Gastrocnemius medialis (tissue), 4 donors: Measurements from ENCODE around the gene TMEM240. TPM values are rescaled to one million over a fixed set of nuclear protein-coding genes. Genes with fewer than 3 reads are reported as not detected.
"Not testable (repeated sequence)": the region's sequence is repeated elsewhere in the genome, so short reads cannot be mapped to it uniquely, and the experiment has no call there.

Experiments
- ATAC-seq, 2 donors: fragments of 150-250 bp; one replicate each; pipeline ENCODE4 v1.9.1; 2016
- DNase-seq, 2 donors: peaks; one replicate each; pipeline ENCODE4 v3.0.0-alpha.2; 2019
- H3K27ac ChIP-seq, 4 donors: fragments of 200-600 bp; sonication (generic); 1 replicate in 1 of 4; 2 replicates in 3 of 4; pipeline ENCODE4 v1.5.1; 2016 to 2018; ENCODE audit warnings: mild to moderate bottlenecking in 2 of 4, moderate library complexity in 1 of 4
- H3K27me3 ChIP-seq, 3 donors: fragments of 200-600 bp; sonication (generic) in 2 of 3; 1 replicate in 1 of 3; 2 replicates in 2 of 3; pipeline versions ENCODE4 v1.5.1 to v1.6.0; 2016 to 2019; ENCODE audit warnings: mild to moderate bottlenecking in 1 of 3, moderate library complexity in 1 of 3
- H3K36me3 ChIP-seq, 2 donors: fragments of 200-600 bp; sonication (generic) in 1 of 2; one replicate each; pipeline ENCODE4 v1.5.1; 2017 to 2018
- H3K4me1 ChIP-seq, 2 donors: fragments of 200-600 bp; sonication (generic) in 1 of 2; one replicate each; pipeline ENCODE4 v1.5.1; 2016 to 2017; ENCODE audit warnings: mild to moderate bottlenecking in 2 of 2
- H3K4me3 ChIP-seq, 4 donors: fragments of 200-600 bp; sonication (generic) in 3 of 4; 1 replicate in 1 of 4; 2 replicates in 3 of 4; pipeline ENCODE4 v1.5.1; 2016 to 2019; ENCODE audit warnings: mild to moderate bottlenecking in 2 of 4
- H3K9me3 ChIP-seq, 3 donors: fragments of 200-600 bp; sonication (generic) in 2 of 3; 1 replicate in 1 of 3; 2 replicates in 2 of 3; pipeline ENCODE4 v1.5.1; 2016 to 2019
- POLR2A ChIP-seq, 2 donors: fragments of 450-650 bp; IDR thresholded peaks; one replicate each; pipeline ENCODE4 v1.6.1; 2017; ENCODE audit warnings: antibody characterized with exemption in 2 of 2, mild to moderate bottlenecking in 2 of 2, moderate library complexity in 2 of 2
- in situ Hi-C, 4 donors: fragments of 200-750 bp; cut with MboI; loops; one replicate each; pipeline versions ENCODE4 v1.15.0 to v1.8.0; 2017; ENCODE audit warnings: low sequenced_read_pairs in 4 of 4
- intact Hi-C: fragments of 100-400 bp; cut with DNase I; formaldehyde crosslinking; loops from one replicate; pipeline ENCODE4 v1.15.1; 2023; ENCODE audit warnings: low total_unique reads
- total RNA-seq, 4 donors: library from RNA; depleted of rRNA; stranded (reverse); fragments of >200 nt; gene quantifications; one replicate each; pipeline versions ENCODE4 v1.1.0 to v1.2.3, GENCODE V29; 2016
- TF ChIP-seq, protein P1 (sequence below), 5 experiments: fragments of 450-650 bp in 3 of 5; fragments of 200-600 bp in 2 of 5; sonication (generic) in 2 of 5; IDR thresholded peaks in 4 of 5; conservative IDR thresholded peaks in 1 of 5; 1 replicate in 4 of 5; 2 replicates in 1 of 5; pipeline ENCODE4 v1.5.1; 2016 to 2019; ENCODE audit warnings: antibody characterized with exemption in 5 of 5, mild to moderate bottlenecking in 3 of 5, moderate library complexity in 3 of 5

Gene TMEM240
- total RNA-seq, 4 donors from 2014 or later = 1.1 to 2.0 (median 1.9) TPM; not detected in 1

DNA sequence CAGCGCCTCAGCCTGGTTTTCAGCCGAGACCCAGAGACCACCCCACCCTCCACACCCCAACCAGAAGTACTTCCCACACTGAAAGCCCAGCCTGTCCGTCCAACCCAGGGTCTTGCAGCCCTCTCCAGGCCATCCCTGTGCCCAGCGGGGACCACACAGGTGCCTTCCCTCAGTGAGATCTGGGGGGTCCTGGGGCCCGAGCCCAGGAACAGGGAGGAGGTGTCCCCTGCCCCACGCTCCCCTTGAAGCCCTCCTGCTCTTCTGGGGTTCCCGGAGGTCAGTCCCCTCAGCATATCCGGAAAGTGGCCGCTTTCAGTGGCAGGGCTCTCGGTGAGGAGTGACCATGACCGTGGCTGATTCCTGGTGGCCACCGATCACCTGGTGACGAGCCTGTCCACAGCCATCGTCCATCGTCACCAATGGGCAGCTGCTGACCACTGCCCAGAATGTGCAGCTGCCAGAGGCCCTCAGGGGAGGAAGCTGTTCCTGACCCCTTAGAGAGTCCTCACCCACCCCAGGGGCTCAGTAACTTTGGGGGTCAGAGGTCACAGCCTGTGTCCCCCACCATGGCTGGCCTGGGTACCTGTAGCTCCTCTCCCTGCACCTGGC is 3.4 kb downstream of the TMEM240 start:
- peak overlapping the region; percentile 41 to 74 (median 58) for H3K27ac ChIP-seq
- H3K36me3 ChIP-seq = peaks cover 0 to 8% of the 10 kb centered on the region in 2 donors
- DNase-seq (no peak), ATAC-seq (no peak)
- no peak overlapping the region for H3K4me3 ChIP-seq
- no peaks in the 10 kb centered on the region for H3K9me3 ChIP-seq
- intact Hi-C loops (no loop called here), in situ Hi-C loops (no loop called here)
- no peaks in the 10 kb centered on the region for H3K27me3 ChIP-seq
- TF ChIP-seq POLR2A (IDR thresholded peaks at IDR 0.05) = no peak
- TF ChIP-seq, protein P1, sequence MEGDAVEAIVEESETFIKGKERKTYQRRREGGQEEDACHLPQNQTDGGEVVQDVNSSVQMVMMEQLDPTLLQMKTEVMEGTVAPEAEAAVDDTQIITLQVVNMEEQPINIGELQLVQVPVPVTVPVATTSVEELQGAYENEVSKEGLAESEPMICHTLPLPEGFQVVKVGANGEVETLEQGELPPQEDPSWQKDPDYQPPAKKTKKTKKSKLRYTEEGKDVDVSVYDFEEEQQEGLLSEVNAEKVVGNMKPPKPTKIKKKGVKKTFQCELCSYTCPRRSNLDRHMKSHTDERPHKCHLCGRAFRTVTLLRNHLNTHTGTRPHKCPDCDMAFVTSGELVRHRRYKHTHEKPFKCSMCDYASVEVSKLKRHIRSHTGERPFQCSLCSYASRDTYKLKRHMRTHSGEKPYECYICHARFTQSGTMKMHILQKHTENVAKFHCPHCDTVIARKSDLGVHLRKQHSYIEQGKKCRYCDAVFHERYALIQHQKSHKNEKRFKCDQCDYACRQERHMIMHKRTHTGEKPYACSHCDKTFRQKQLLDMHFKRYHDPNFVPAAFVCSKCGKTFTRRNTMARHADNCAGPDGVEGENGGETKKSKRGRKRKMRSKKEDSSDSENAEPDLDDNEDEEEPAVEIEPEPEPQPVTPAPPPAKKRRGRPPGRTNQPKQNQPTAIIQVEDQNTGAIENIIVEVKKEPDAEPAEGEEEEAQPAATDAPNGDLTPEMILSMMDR (IDR thresholded peaks at IDR 0.05 in 4 of 5, conservative IDR thresholded peaks at IDR 0.05 in 1 of 5) = no peak
- H3K4me1 ChIP-seq = peaks cover 15 to 32% of the 10 kb centered on the region in 2 donors

GRCh38 chr1:1536019-1536937 is 4.1 kb downstream of the TMEM240 start:
- TF ChIP-seq, protein P1 (IDR thresholded peaks at IDR 0.05 in 4 of 5, conservative IDR thresholded peaks at IDR 0.05 in 1 of 5) = no peak
- TF ChIP-seq POLR2A (IDR thresholded peaks at IDR 0.05) = no peak
- H3K4me1 ChIP-seq = peaks cover 15 to 32% of the 10 kb centered on the region in 2 donors
- H3K27me3 ChIP-seq = no peaks in the 10 kb centered on the region
- intact Hi-C loops = no loop called here
- in situ Hi-C loops = no loop called here
- DNase-seq = peak in 1 of 2 donors; percentile 47
- H3K9me3 ChIP-seq = no peaks in the 10 kb centered on the region
- peak; percentile 18 for ATAC-seq
- H3K27ac ChIP-seq = peak overlapping the region; percentile 41 to 74 (median 58)
- H3K4me3 ChIP-seq = no peak overlapping the region
- peaks cover 0 to 2% of the 10 kb centered on the region in 2 donors for H3K36me3 ChIP-seq

- no peaks in the 10 kb centered on the region for H3K9me3 ChIP-seq
- intact Hi-C loops = no loop called here
- peak overlapping the region in 2 of 4 donors; percentile 41 to 74 for H3K27ac ChIP-seq
- peaks cover 15 to 27% of the 10 kb centered on the region in 2 donors for H3K4me1 ChIP-seq
- no peak for ATAC-seq
- H3K36me3 ChIP-seq = no peaks in the 10 kb centered on the region
- no peaks in the 10 kb centered on the region for H3K27me3 ChIP-seq
- TF ChIP-seq, protein P1 (IDR thresholded peaks at IDR 0.05 in 4 of 5, conservative IDR thresholded peaks at IDR 0.05 in 1 of 5) = no peak
- no peak for TF ChIP-seq POLR2A (IDR thresholded peaks at IDR 0.05)
- DNase-seq = no peak
- no peak overlapping the region for H3K4me3 ChIP-seq
- in situ Hi-C loops = no loop called here
Measured at GRCh38 chr1:1535201-1536018, 5.0 kb downstream of the TMEM240 start.

GRCh38 chr1:1534401-1535154 is 5.8 kb downstream of the TMEM240 start:
- TF ChIP-seq, protein P1 (IDR thresholded peaks at IDR 0.05 in 4 of 5, conservative IDR thresholded peaks at IDR 0.05 in 1 of 5) = no peak
- no peak for TF ChIP-seq POLR2A (IDR thresholded peaks at IDR 0.05)
- in situ Hi-C loops = no loop called here
- Histone ChIP-seq H3K36me3 (peaks cover 0 to 3% of the 10 kb centered on the region in 2 donors), H3K4me1 (peaks cover 15 to 25% of the 10 kb centered on the region in 2 donors), H3K4me3 (no peak overlapping the region), H3K27me3 (no peaks in the 10 kb centered on the region), H3K27ac (peak overlapping the region in 1 of 4 donors; percentile 82), H3K9me3 (no peaks in the 10 kb centered on the region)
- ATAC-seq = no peak
- intact Hi-C loops = no loop called here
- DNase-seq = no peak

DNA sequence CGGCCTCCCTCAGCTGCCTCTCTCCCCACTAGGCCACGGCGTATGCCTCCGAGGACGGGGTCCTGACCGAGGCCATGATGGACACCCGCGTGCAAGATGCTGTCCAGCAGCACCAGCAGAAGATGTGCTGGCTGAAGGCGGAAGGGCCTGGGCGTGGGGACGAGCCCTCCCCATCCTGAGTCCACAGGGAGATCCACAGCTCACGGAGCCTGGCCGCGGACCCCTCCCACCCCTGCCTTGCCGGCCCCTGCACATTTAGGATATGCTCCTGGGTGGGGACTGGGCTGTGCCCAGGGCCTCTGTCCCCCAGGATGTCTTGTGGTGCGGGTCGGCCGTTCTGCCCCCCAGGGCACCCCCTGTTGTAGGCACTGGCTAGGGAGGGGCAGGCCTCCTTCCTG is 6.5 kb downstream of the TMEM240 start:
- ATAC-seq, in situ Hi-C loops, H3K9me3 ChIP-seq, H3K36me3 ChIP-seq, DNase-seq, H3K27me3 ChIP-seq, H3K4me3 ChIP-seq, intact Hi-C loops: not testable (repeated sequence)
- Histone ChIP-seq H3K4me1 (peaks cover 15 to 18% of the 10 kb centered on the region in 2 donors), H3K27ac (peak overlapping the region in 3 of 4 donors; percentile 74 to 82 (median 82))

DNA sequence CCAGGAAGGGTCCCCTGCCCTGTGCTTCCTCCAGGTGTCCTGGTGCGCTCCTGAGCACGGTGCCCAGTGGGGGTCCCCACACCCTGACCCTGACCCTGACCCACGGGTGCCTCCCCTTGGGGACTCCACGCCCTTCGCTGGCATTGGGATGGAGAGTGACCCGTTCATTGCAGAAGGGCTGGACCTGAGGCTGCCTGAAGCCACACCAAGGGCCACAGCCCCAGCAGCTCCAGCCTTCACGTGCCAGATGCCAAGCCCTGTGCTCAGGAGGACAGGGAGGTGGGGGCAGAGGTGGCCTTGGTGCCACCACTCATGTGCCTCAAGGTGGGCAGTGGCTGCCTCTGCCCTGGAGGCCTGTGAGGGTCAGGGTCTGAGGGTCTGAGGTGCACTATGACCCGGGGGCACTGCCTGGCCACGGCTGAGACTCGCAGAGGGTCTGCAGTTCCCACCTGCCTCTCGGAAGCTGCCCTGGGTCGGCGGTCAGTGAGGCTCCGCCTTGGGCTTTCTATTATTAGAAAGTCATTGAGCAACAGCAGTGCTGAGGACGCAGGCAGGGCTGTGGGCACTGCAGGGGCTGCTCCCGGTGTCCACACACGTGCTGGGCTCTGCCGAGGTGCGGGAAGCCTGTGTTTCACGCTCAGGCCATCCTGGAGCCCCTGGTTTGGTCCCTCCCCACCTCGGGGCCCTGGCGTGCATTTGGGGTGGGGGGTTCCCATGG is 7.1 kb downstream of the TMEM240 start:
- ATAC-seq (peak; percentile 75 to 90), DNase-seq (peak in 1 of 2 donors; percentile 69)
- H3K27ac ChIP-seq = peak overlapping the region; percentile 63 to 82 (median 78)
- H3K27me3 ChIP-seq, in situ Hi-C loops, H3K9me3 ChIP-seq, intact Hi-C loops, H3K4me3 ChIP-seq: not testable (repeated sequence)
- peaks cover 0 to 14% of the 10 kb centered on the region in 2 donors for H3K36me3 ChIP-seq
- H3K4me1 ChIP-seq = peaks cover 15 to 16% of the 10 kb centered on the region in 2 donors
